ENCODE results near the gene ARHGAP12. TPM values are rescaled to one million over a fixed set of nuclear protein-coding genes. Genes with fewer than 3 reads are reported as not detected.
A peak's percentile ranks its signal among the peaks of the same experiment; 100 is the strongest.

The ARHGAP12 gene
- total and polyA plus RNA-seq, 2 experiments from 2014 or later = 12.7 to 29.1 TPM

GRCh38 chr10:31876652-31877352, 51.8 kb downstream of the ARHGAP12 start:
- TF ChIP-seq CTCF (IDR thresholded peaks at IDR 0.05; ENCODE audit: low read depth, low read length) = no peak
- Histone ChIP-seq H3K4me3 (no peak overlapping the region), H3K9me3 (ENCODE audit: low read depth) (no peaks in the 10 kb centered on the region), H3K27me3 (no peaks in the 10 kb centered on the region), H3K27ac (no peak overlapping the region), H3K36me3 (no peaks in the 10 kb centered on the region), H3K4me1 (ENCODE audit: low read depth) (peaks cover under 1% of the 10 kb centered on the region)
- no peak for DNase-seq (ENCODE audit: low read depth in 1 of 2, low spot score in 1 of 2)

DNA sequence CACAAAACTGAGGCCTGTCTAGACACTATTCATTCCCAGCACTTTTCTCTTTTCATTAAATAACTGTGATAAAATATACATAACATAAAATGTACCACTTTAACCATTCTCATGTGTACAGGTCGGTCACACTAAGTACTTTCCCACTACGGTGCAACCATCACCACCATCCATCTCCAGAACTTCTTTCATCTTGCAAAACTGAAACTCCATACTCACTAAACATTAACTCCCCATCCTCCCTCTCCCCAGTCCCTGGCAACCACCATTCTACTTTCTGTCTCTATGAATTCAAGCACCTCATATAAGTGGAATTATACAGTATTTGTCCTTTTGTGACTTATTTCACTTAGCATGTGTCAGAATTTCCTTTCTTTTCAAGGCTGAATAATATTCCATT, 53.0 kb downstream of the ARHGAP12 start:
- no peaks in the 10 kb centered on the region for H3K27me3 ChIP-seq
- TF ChIP-seq CTCF (IDR thresholded peaks at IDR 0.05; ENCODE audit: low read depth, low read length) = no peak
- peaks cover 11% of the 10 kb centered on the region for H3K4me1 ChIP-seq (ENCODE audit: low read depth)
- no peak overlapping the region for H3K27ac ChIP-seq
- H3K9me3 ChIP-seq (ENCODE audit: low read depth) = no peaks in the 10 kb centered on the region
- no peaks in the 10 kb centered on the region for H3K36me3 ChIP-seq
- DNase-seq (ENCODE audit: low read depth in 1 of 2, low spot score in 1 of 2) = no peak
- H3K4me3 ChIP-seq = no peak overlapping the region

- Histone ChIP-seq H3K27ac (no peak overlapping the region), H3K4me1 (ENCODE audit: low read depth) (peaks cover 11% of the 10 kb centered on the region), H3K4me3 (no peak overlapping the region), H3K9me3 (ENCODE audit: low read depth) (no peaks in the 10 kb centered on the region), H3K27me3 (no peaks in the 10 kb centered on the region), H3K36me3 (no peaks in the 10 kb centered on the region)
- no peak for TF ChIP-seq CTCF (IDR thresholded peaks at IDR 0.05; ENCODE audit: low read depth, low read length)
- DNase-seq (ENCODE audit: low read depth in 1 of 2, low spot score in 1 of 2) = no peak
Observed at GRCh38 chr10:31873724-31874123, 54.9 kb downstream of the ARHGAP12 start.

DNA sequence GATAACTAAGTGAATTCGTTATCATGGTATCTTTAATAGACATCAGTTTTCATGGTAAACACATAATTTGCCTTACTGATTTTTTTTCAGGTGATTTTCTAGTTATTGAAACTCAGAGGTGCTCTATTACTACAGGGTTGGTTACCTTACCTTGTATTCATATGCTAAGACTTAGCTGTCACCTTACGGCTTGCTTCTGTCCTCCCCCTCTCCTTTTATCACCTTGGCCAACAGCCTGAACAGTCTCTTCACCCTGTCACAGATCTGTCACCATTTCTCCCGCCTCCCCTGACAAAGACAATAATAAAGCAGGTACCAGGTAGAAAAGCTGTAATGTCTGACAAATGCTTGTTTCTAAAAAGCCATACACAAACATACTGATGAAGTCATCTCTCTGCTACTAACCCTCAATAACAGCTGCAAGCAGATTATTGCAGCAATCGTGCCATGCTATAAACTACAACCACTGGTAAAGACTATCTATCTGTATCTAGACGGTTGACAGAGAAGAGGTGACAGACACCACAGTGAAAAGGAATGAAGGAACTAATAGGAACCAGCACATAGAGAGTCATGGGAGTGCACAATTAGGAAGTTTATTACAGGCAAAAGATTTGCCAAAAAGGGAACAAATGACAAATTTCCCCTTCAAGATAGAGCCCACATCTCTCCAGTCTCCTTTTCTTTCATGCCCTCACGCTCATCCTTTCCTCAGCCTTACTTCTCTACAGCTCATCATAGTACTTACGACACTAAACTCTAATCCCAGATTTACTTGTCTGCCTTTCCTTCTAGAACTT, 57.2 kb downstream of the ARHGAP12 start:
- peaks cover 11% of the 10 kb centered on the region for H3K4me1 ChIP-seq (ENCODE audit: low read depth)
- no peak overlapping the region for H3K4me3 ChIP-seq
- no peak for TF ChIP-seq CTCF (IDR thresholded peaks at IDR 0.05; ENCODE audit: low read depth, low read length)
- H3K27ac ChIP-seq = no peak overlapping the region
- no peaks in the 10 kb centered on the region for H3K27me3 ChIP-seq
- DNase-seq (ENCODE audit: low read depth in 1 of 2, low spot score in 1 of 2) = no peak
- H3K36me3 ChIP-seq = no peaks in the 10 kb centered on the region
- no peaks in the 10 kb centered on the region for H3K9me3 ChIP-seq (ENCODE audit: low read depth)

DNA sequence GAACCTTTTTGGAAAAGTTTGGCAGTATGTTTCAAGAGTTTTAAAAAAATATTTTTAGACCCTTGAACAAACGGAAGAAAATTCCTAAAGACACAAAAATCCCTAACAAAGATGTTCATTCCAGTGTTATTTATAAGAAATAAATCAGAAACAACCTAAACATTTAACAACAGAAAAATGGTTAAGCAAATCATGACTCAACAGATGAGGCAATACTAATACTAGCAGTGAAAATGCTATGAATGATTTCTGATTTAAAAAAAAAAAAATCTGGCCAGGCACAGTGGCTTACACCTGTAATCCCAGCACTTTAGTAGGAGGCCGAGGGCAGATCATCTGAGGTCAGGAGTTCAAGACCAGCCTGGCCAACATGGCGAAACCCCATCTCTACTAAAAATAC, 61.0 kb downstream of the ARHGAP12 start:
- Histone ChIP-seq H3K4me3 (no peak overlapping the region), H3K27ac (no peak overlapping the region), H3K27me3 (no peaks in the 10 kb centered on the region), H3K36me3 (no peaks in the 10 kb centered on the region), H3K4me1 (ENCODE audit: low read depth) (peaks cover 24% of the 10 kb centered on the region), H3K9me3 (ENCODE audit: low read depth) (no peaks in the 10 kb centered on the region)
- DNase-seq (ENCODE audit: low read depth in 1 of 2, low spot score in 1 of 2) = peak in 1 of 2 donors; percentile 21
- TF ChIP-seq CTCF (IDR thresholded peaks at IDR 0.05; ENCODE audit: low read depth, low read length) = no peak
